Activated naive CD4-positive, alpha-beta T cell treated with anti-CD3 and anti-CD28 coated beads, Interleukin-2, amount 50 U/mL, for 72 hours (primary cell): ENCODE data around the gene CGN. TPM values are rescaled to one million over a fixed set of nuclear protein-coding genes. Genes with fewer than 3 reads are reported as not detected.
"Not testable (repeated sequence)": the region's sequence is repeated elsewhere in the genome, so short reads cannot be mapped to it uniquely, and the experiment has no call there.

Experiments
- ATAC-seq, 2 donors: fragments of 150-1000 bp; cut with Tn5 transposase; 2 replicates each; pipeline ENCODE4 v1.10.0; 2021; ENCODE audit warnings: mild to moderate bottlenecking in 2 of 2, moderate library complexity in 2 of 2
- DNase-seq, 2 donors: peaks; one replicate each; pipeline ENCODE4 v3.0.0; 2021 to 2022; ENCODE audit warnings: low spot score in 2 of 2
- H3K27ac Mint-ChIP-seq, 2 donors: one replicate each; pipeline ENCODE4 v1.8.0; 2022; ENCODE audit warnings: mild to moderate bottlenecking in 2 of 2, mixed read lengths in 2 of 2
- H3K36me3 Mint-ChIP-seq, 2 donors: one replicate each; pipeline ENCODE4 v1.8.0; 2022; ENCODE audit warnings: mixed read lengths in 2 of 2
- H3K9me3 Mint-ChIP-seq, 2 donors: one replicate each; pipeline ENCODE4 v1.8.0; 2022; ENCODE audit warnings: mixed read lengths in 2 of 2
- total RNA-seq, 2 donors: library from RNA; stranded (reverse); gene quantifications; one replicate each; pipeline ENCODE4 v1.2.3, GENCODE V29; 2022

The CGN gene
- total RNA-seq, 2 donors from 2014 or later: 2.6 to 3.2 TPM

GRCh38 chr1:151512801-151513625 lies 1.8 kb downstream of the CGN start:
- H3K27ac Mint-ChIP-seq: no peak overlapping the region
- H3K36me3 Mint-ChIP-seq: no peaks in the 10 kb centered on the region
- DNase-seq (no peak), ATAC-seq (no peak)
- no peaks in the 10 kb centered on the region for H3K9me3 Mint-ChIP-seq

GRCh38 chr1:151513626-151514121 lies 2.5 kb downstream of the CGN start:
- H3K36me3 Mint-ChIP-seq: no peaks in the 10 kb centered on the region
- no peak overlapping the region for H3K27ac Mint-ChIP-seq
- ATAC-seq: peak in 1 of 2 donors; percentile 2
- DNase-seq: no peak
- no peaks in the 10 kb centered on the region for H3K9me3 Mint-ChIP-seq

GRCh38 chr1:151514366-151514765 lies 3.2 kb downstream of the CGN start:
- ATAC-seq (no peak), DNase-seq (no peak)
- no peaks in the 10 kb centered on the region for H3K36me3 Mint-ChIP-seq
- no peak overlapping the region for H3K27ac Mint-ChIP-seq
- no peaks in the 10 kb centered on the region for H3K9me3 Mint-ChIP-seq

- ATAC-seq (no peak), DNase-seq (no peak)
- Mint-ChIP-seq H3K9me3 (no peaks in the 10 kb centered on the region), H3K36me3 (no peaks in the 10 kb centered on the region), H3K27ac (no peak overlapping the region)
These were observed 4.1 kb downstream of the CGN start for GRCh38 chr1:151515265-151515664.

- Mint-ChIP-seq H3K9me3 (no peaks in the 10 kb centered on the region), H3K27ac (no peak overlapping the region), H3K36me3 (no peaks in the 10 kb centered on the region)
- ATAC-seq (no peak), DNase-seq (no peak)
These were observed 4.9 kb downstream of the CGN start for GRCh38 chr1:151516031-151516511.

GRCh38 chr1:151518431-151518830 lies 7.2 kb downstream of the CGN start:
- Mint-ChIP-seq H3K9me3 (no peaks in the 10 kb centered on the region), H3K27ac (no peak overlapping the region), H3K36me3 (no peaks in the 10 kb centered on the region)
- ATAC-seq (no peak), DNase-seq (no peak)

- DNase-seq: no peak
- no peak for ATAC-seq
- H3K27ac Mint-ChIP-seq: no peak overlapping the region
- no peaks in the 10 kb centered on the region for H3K9me3 Mint-ChIP-seq
- no peaks in the 10 kb centered on the region for H3K36me3 Mint-ChIP-seq
These were observed 7.7 kb downstream of the CGN start for GRCh38 chr1:151518936-151519335.

- Mint-ChIP-seq H3K9me3 (no peaks in the 10 kb centered on the region), H3K27ac (no peak overlapping the region), H3K36me3 (no peaks in the 10 kb centered on the region)
- no peak for DNase-seq
- ATAC-seq: no peak
These were observed 8.5 kb downstream of the CGN start for GRCh38 chr1:151519667-151520066.

- ATAC-seq (no peak), DNase-seq (no peak)
- H3K36me3 Mint-ChIP-seq: no peaks in the 10 kb centered on the region
- no peak overlapping the region for H3K27ac Mint-ChIP-seq
- H3K9me3 Mint-ChIP-seq: no peaks in the 10 kb centered on the region
These were observed 9.2 kb downstream of the CGN start for GRCh38 chr1:151520359-151520758.

- H3K9me3 Mint-ChIP-seq, ATAC-seq, H3K36me3 Mint-ChIP-seq, DNase-seq, H3K27ac Mint-ChIP-seq: not testable (repeated sequence)
These were observed 11.2 kb downstream of the CGN start for GRCh38 chr1:151522427-151522826.

- ATAC-seq: no peak
These were observed 12.1 kb downstream of the CGN start for GRCh38 chr1:151523326-151523725.

GRCh38 chr1:151524736-151525135 lies 13.5 kb downstream of the CGN start:
- Mint-ChIP-seq H3K9me3 (no peaks in the 10 kb centered on the region), H3K36me3 (no peaks in the 10 kb centered on the region), H3K27ac (no peak overlapping the region)
- ATAC-seq (no peak), DNase-seq (no peak)

More at GRCh38 chr1:151523326-151523725, 12.1 kb downstream of the CGN start:
- Mint-ChIP-seq H3K9me3 (no peaks in the 10 kb centered on the region), H3K27ac (no peak overlapping the region), H3K36me3 (no peaks in the 10 kb centered on the region)
- DNase-seq: no peak

GRCh38 chr1:151526735-151527525 lies 15.7 kb downstream of the CGN start:
- DNase-seq (no peak), ATAC-seq (no peak)
- no peaks in the 10 kb centered on the region for H3K9me3 Mint-ChIP-seq
- no peaks in the 10 kb centered on the region for H3K36me3 Mint-ChIP-seq
- H3K27ac Mint-ChIP-seq: no peak overlapping the region

GRCh38 chr1:151529211-151529702 lies 18.1 kb downstream of the CGN start:
- DNase-seq: no peak
- Mint-ChIP-seq H3K36me3 (no peaks in the 10 kb centered on the region), H3K9me3 (no peaks in the 10 kb centered on the region), H3K27ac (peak overlapping the region in 1 of 2 donors; percentile 68)
- ATAC-seq: no peak

GRCh38 chr1:151529781-151530180 lies 18.6 kb downstream of the CGN start:
- Mint-ChIP-seq H3K9me3 (no peaks in the 10 kb centered on the region), H3K36me3 (no peaks in the 10 kb centered on the region), H3K27ac (no peak overlapping the region)
- DNase-seq: no peak
- ATAC-seq: no peak

- DNase-seq (no peak), ATAC-seq (no peak)
- Mint-ChIP-seq H3K9me3 (no peaks in the 10 kb centered on the region), H3K36me3 (no peaks in the 10 kb centered on the region), H3K27ac (no peak overlapping the region)
These were observed 19.3 kb downstream of the CGN start for GRCh38 chr1:151530461-151530860.

GRCh38 chr1:151533870-151534269 lies 22.7 kb downstream of the CGN start:
- Mint-ChIP-seq H3K36me3 (no peaks in the 10 kb centered on the region), H3K9me3 (no peaks in the 10 kb centered on the region), H3K27ac (no peak overlapping the region)
- no peak for ATAC-seq
- no peak for DNase-seq
